ENCODE measurements around the gene TIAM1.

TIAM1 gene

GRCh38 chr21:31343680-31344480, at the start of gene TIAM1:
Gene TIAM1 (minus strand): TSS chr21:31344261. CDS start chr21:31266972, 77,289 bp downstream.
- Histone ChIP-seq H3K9me3 (ENCODE audit: severe bottlenecking) (no peaks in the 10 kb centered on the region), H3K4me3 (ENCODE audit: severe bottlenecking) (peak within 1 kb of the TSS; percentile 42), H3K4me1 (ENCODE audit: insufficient read depth, poor library complexity, severe bottlenecking) (peaks cover 3% of the 10 kb centered on the region), H3K36me3 (ENCODE audit: low read depth) (no peaks in the 10 kb centered on the region), H3K27me3 (ENCODE audit: insufficient read depth, poor library complexity, severe bottlenecking) (peaks cover 10% of the 10 kb centered on the region), H3K27ac (ENCODE audit: poor library complexity, severe bottlenecking) (no peak within 1 kb of the TSS)
- no peak for DNase-seq (ENCODE audit: low spot score)
- peak; percentile 80 for ATAC-seq (ENCODE audit: low read depth)
- TF ChIP-seq, protein P1, sequence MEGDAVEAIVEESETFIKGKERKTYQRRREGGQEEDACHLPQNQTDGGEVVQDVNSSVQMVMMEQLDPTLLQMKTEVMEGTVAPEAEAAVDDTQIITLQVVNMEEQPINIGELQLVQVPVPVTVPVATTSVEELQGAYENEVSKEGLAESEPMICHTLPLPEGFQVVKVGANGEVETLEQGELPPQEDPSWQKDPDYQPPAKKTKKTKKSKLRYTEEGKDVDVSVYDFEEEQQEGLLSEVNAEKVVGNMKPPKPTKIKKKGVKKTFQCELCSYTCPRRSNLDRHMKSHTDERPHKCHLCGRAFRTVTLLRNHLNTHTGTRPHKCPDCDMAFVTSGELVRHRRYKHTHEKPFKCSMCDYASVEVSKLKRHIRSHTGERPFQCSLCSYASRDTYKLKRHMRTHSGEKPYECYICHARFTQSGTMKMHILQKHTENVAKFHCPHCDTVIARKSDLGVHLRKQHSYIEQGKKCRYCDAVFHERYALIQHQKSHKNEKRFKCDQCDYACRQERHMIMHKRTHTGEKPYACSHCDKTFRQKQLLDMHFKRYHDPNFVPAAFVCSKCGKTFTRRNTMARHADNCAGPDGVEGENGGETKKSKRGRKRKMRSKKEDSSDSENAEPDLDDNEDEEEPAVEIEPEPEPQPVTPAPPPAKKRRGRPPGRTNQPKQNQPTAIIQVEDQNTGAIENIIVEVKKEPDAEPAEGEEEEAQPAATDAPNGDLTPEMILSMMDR (IDR thresholded peaks at IDR 0.05; ENCODE audit: poor library complexity, severe bottlenecking), result no peak

DNA sequence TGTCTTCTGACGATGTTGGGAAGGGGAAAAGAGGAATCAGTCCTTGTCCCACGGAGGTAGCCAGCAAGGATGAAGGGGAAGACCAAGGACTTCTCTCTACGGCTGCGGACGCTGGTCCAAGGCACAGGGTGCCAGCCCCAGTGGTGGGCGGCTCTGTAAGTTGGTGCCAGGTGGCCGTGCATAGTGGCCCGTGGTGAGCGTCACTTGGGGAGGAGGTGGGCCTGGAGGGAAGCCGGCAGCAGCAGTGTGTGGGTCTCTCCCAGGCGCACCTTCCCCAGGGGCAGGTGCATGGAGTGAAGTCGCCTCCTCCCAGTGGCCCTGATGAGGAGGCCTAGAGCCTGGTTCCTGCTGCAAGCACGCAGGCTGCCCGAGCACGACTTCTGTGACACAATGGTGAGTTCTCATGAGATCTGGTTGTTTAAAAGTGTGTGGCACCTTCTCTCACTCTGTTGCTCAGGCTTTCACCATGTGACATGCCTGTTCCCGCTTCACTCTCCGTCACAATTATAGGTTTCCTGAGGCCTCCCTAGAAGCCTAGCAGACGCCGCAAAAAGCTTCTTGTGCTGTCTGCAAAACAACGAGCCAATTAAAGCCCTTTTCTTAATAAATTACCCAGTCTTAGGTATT, 43.6 kb upstream of the TIAM1 start:
- TF ChIP-seq, protein P1 (IDR thresholded peaks at IDR 0.05; ENCODE audit: poor library complexity, severe bottlenecking), result no peak
- Histone ChIP-seq H3K4me1 (ENCODE audit: insufficient read depth, poor library complexity, severe bottlenecking) (no peaks in the 10 kb centered on the region), H3K27ac (ENCODE audit: poor library complexity, severe bottlenecking) (no peak overlapping the region), H3K9me3 (ENCODE audit: severe bottlenecking) (no peaks in the 10 kb centered on the region), H3K4me3 (ENCODE audit: severe bottlenecking) (no peak overlapping the region), H3K27me3 (ENCODE audit: insufficient read depth, poor library complexity, severe bottlenecking) (no peaks in the 10 kb centered on the region), H3K36me3 (ENCODE audit: low read depth) (no peaks in the 10 kb centered on the region)
- ATAC-seq (ENCODE audit: low read depth), result no peak
- no peak for DNase-seq (ENCODE audit: low spot score)

DNA sequence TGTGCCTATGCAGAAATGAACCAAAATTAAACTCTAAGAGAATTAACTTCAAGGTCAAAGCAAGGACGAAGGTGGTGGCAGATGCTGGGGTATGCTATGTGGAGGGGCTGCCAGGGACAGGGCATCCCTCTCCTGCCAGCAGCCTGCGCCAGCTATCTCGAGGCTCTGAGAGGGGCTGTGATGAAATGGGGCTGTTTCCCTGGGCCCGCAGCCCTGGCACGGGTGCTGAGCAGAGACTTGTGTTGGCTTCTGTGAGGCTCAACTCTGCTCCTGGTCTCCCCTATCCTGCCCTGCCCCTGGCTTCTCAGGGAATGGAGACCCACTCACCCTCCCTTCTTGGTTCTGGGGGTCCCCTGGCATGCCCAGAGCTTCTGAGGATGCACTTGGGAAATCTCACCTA, 41.9 kb upstream of the TIAM1 start:
- ATAC-seq (ENCODE audit: low read depth) (no peak), DNase-seq (ENCODE audit: low spot score) (no peak)
- H3K4me3 ChIP-seq (ENCODE audit: severe bottlenecking), result no peak overlapping the region
- no peak overlapping the region for H3K27ac ChIP-seq (ENCODE audit: poor library complexity, severe bottlenecking)
- TF ChIP-seq, protein P1 (IDR thresholded peaks at IDR 0.05; ENCODE audit: poor library complexity, severe bottlenecking), result no peak
- H3K36me3 ChIP-seq (ENCODE audit: low read depth), result no peaks in the 10 kb centered on the region
- H3K4me1 ChIP-seq (ENCODE audit: insufficient read depth, poor library complexity, severe bottlenecking), result no peaks in the 10 kb centered on the region
- H3K27me3 ChIP-seq (ENCODE audit: insufficient read depth, poor library complexity, severe bottlenecking), result no peaks in the 10 kb centered on the region
- no peaks in the 10 kb centered on the region for H3K9me3 ChIP-seq (ENCODE audit: severe bottlenecking)

DNA sequence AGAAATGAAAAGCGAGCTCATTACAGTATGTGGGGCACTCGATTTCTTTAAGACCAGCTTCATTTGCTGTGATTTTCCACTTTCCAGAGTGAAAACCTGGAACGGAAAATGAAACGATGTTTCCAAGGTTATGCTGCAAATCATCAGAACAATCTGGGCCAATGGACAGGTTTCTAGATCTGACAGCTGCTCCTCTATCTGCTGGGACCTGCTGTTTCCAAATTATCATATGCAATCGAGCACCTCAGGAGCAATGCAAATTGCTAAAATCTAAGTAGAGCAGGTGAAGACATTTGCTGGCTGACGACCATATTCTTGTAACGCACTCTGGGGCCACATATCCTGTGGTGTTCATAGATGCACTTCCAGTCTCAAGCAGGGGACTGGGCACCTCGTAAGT, 39.7 kb upstream of the TIAM1 start:
- ATAC-seq (ENCODE audit: low read depth) (no peak), DNase-seq (ENCODE audit: low spot score) (no peak)
- Histone ChIP-seq H3K27ac (ENCODE audit: poor library complexity, severe bottlenecking) (no peak overlapping the region), H3K36me3 (ENCODE audit: low read depth) (no peaks in the 10 kb centered on the region), H3K4me3 (ENCODE audit: severe bottlenecking) (no peak overlapping the region), H3K4me1 (ENCODE audit: insufficient read depth, poor library complexity, severe bottlenecking) (no peaks in the 10 kb centered on the region), H3K9me3 (ENCODE audit: severe bottlenecking) (no peaks in the 10 kb centered on the region), H3K27me3 (ENCODE audit: insufficient read depth, poor library complexity, severe bottlenecking) (no peaks in the 10 kb centered on the region)
- TF ChIP-seq, protein P1 (IDR thresholded peaks at IDR 0.05; ENCODE audit: poor library complexity, severe bottlenecking), result no peak

GRCh38 chr21:31382060-31382459, 38.0 kb upstream of the TIAM1 start:
- DNase-seq (ENCODE audit: low spot score), result no peak
- no peaks in the 10 kb centered on the region for H3K4me1 ChIP-seq (ENCODE audit: insufficient read depth, poor library complexity, severe bottlenecking)

More at GRCh38 chr21:31382060-31382459, 38.0 kb upstream of the TIAM1 start:
- no peaks in the 10 kb centered on the region for H3K36me3 ChIP-seq (ENCODE audit: low read depth)
- no peaks in the 10 kb centered on the region for H3K27me3 ChIP-seq (ENCODE audit: insufficient read depth, poor library complexity, severe bottlenecking)
- ATAC-seq (ENCODE audit: low read depth), result no peak
- H3K4me3 ChIP-seq (ENCODE audit: severe bottlenecking), result no peak overlapping the region
- H3K9me3 ChIP-seq (ENCODE audit: severe bottlenecking), result no peaks in the 10 kb centered on the region
- H3K27ac ChIP-seq (ENCODE audit: poor library complexity, severe bottlenecking), result no peak overlapping the region
- TF ChIP-seq, protein P1 (IDR thresholded peaks at IDR 0.05; ENCODE audit: poor library complexity, severe bottlenecking), result no peak

Data from RWPE2 (cell line).